Thoracic aorta (tissue), 2 donors: ENCODE measurements around the gene RASSF4. TPM values are rescaled to one million over a fixed set of nuclear protein-coding genes. Genes with fewer than 3 reads are reported as not detected.
A peak's percentile ranks its signal among the peaks of the same experiment; 100 is the strongest.

ENCODE experiments used
- ATAC-seq: fragments of 150-250 bp; one replicate; pipeline ENCODE4 v1.8.0; 2017; ENCODE audit warnings: low read depth; ENCODE audit not compliant: insufficient number of reproducible peaks, low FRiP score
- DNase-seq: peaks from one replicate; pipeline ENCODE4 v3.0.0-alpha.2; 2020; ENCODE audit warnings: low spot score
- H3K27ac ChIP-seq, 2 donors: fragments of 200-600 bp; sonication (generic); 1 replicate in 1 of 2; 2 replicates in 1 of 2; pipeline ENCODE4 v1.5.1; 2016; ENCODE audit warnings: mild to moderate bottlenecking in 2 of 2, moderate library complexity in 2 of 2
- H3K27me3 ChIP-seq: fragments of 200-600 bp; sonication (generic); replicated peaks from 2 replicates; pipeline ENCODE4 v1.6.0; 2016; ENCODE audit warnings: mild to moderate bottlenecking; ENCODE audit not compliant: insufficient read depth
- H3K36me3 ChIP-seq: fragments of 200-600 bp; sonication (generic); one replicate; pipeline ENCODE4 v1.5.1; 2016
- H3K4me1 ChIP-seq, 2 donors: fragments of 200-600 bp; sonication (generic); 1 replicate in 1 of 2; 2 replicates in 1 of 2; pipeline versions ENCODE4 v1.5.1 to v1.6.0; 2016; ENCODE audit warnings: low read depth in 2 of 2, mild to moderate bottlenecking in 1 of 2; ENCODE audit not compliant: control insufficient read depth in 1 of 2
- H3K4me3 ChIP-seq: fragments of 200-600 bp; sonication (generic); 2 replicates; pipeline ENCODE4 v1.5.1; 2016; ENCODE audit warnings: mild to moderate bottlenecking
- H3K9me3 ChIP-seq: fragments of 200-600 bp; sonication (generic); 2 replicates; pipeline ENCODE4 v1.5.1; 2016
- CTCF ChIP-seq: fragments of 200-600 bp; sonication (generic); IDR thresholded peaks from one replicate; pipeline ENCODE4 v1.5.1; 2019; ENCODE audit warnings: antibody characterized with exemption
- total RNA-seq, 2 donors: library from RNA; depleted of rRNA; stranded (reverse); fragments of >200 nt; gene quantifications; one replicate each; pipeline versions ENCODE4 v1.1.0 to v1.2.3, GENCODE V29; 2016

Gene RASSF4
- total RNA-seq, 2 donors from 2014 or later = 48.5 to 68.5 TPM

GRCh38 chr10:44978570-44979280 is 19.1 kb downstream of the RASSF4 start, which contains the start of gene DEPP1:
DEPP1 (minus strand) TSS chr10:44978809; CDS start chr10:44978030, 779 bp downstream.
- H3K4me1 ChIP-seq = peaks cover 46 to 75% of the 10 kb centered on the region in 2 donors
- DNase-seq (peak; percentile 87), ATAC-seq (peak; percentile 71)

GRCh38 chr10:44979281-44980191 is 19.9 kb downstream of the RASSF4 start:
- Histone ChIP-seq H3K4me3 (no peak overlapping the region), H3K9me3 (no peaks in the 10 kb centered on the region), H3K4me1 (peaks cover 52 to 75% of the 10 kb centered on the region in 2 donors), H3K36me3 (peaks cover 13% of the 10 kb centered on the region), H3K27ac (peak overlapping the region; percentile 87 to 95), H3K27me3 (no peaks in the 10 kb centered on the region)
- DNase-seq = no peak
- ATAC-seq = no peak
- TF ChIP-seq CTCF = no peak

More at GRCh38 chr10:44978570-44979280, 19.1 kb downstream of the RASSF4 start, which contains the start of gene DEPP1:
- Histone ChIP-seq H3K27ac (peak within 1 kb of the TSS; percentile 87 to 95), H3K4me3 (peak within 1 kb of the TSS; percentile 73), H3K9me3 (no peaks in the 10 kb centered on the region), H3K36me3 (peaks cover 13% of the 10 kb centered on the region), H3K27me3 (no peaks in the 10 kb centered on the region)
- TF ChIP-seq CTCF = peak; percentile 15

- ATAC-seq = no peak
- H3K36me3 ChIP-seq = peaks cover 13% of the 10 kb centered on the region
- TF ChIP-seq CTCF = no peak
- H3K27ac ChIP-seq = peak overlapping the region; percentile 87 to 95
- H3K27me3 ChIP-seq = no peaks in the 10 kb centered on the region
- H3K4me3 ChIP-seq = peak overlapping the region; percentile 50
- H3K9me3 ChIP-seq = no peaks in the 10 kb centered on the region
- DNase-seq = no peak
- H3K4me1 ChIP-seq = peaks cover 62 to 83% of the 10 kb centered on the region in 2 donors
Measured at GRCh38 chr10:44980309-44981171, 20.9 kb downstream of the RASSF4 start.

DNA sequence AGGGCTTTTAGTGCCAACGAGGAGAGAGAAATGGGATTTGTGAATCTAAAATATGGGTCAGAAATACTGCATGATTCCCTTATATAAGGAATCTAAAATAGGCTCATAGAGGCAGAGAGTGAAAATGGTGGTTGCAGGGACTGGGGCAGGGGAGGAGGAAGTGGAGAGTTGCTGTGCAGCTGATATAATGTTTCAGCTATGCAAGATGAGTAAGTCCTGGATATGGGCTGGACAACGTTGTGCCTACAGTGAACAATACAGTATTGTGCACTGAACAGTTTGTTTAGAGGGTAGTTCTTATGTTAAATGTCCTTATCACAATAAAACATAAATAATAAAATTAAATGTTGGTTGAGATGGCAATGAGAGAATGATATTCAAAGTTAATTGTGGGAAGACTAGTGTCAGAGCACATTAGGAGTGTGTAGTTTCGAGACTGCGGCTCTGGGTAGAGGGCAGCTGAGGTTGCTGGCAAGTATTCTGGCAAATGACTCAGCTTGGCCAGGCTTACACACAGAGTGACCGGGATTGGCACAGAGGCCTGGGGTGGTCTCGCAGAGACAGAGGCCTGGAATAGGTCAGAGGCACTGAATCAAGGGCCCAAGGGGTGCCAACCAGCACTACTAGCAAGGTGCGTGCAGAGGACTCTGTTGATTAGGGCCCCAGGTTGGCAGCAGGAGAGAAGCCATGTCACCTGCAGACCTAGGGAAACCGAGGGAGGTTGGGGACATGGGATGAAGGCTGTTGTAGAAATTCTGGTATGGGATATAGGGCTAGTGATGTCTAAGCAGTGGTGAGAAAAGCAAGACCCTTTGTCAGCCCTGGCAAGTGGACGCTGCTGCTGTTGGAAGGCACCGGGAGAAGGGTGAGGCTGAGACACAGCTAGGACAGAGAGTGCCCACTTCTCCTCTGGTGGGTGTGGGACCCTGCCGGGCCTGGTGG is 21.8 kb downstream of the RASSF4 start:
- no peaks in the 10 kb centered on the region for H3K27me3 ChIP-seq
- no peak for TF ChIP-seq CTCF
- H3K27ac ChIP-seq = peak overlapping the region; percentile 87 to 95
- ATAC-seq = peak; percentile 62
- DNase-seq = no peak
- H3K4me3 ChIP-seq = peak overlapping the region; percentile 50
- H3K36me3 ChIP-seq = peaks cover 12% of the 10 kb centered on the region
- peaks cover 67 to 84% of the 10 kb centered on the region in 2 donors for H3K4me1 ChIP-seq
- no peaks in the 10 kb centered on the region for H3K9me3 ChIP-seq
